ENCODE data around the gene BCORL1. TPM values are rescaled to one million over a fixed set of nuclear protein-coding genes. Genes with fewer than 3 reads are reported as not detected.

The BCORL1 gene
- total RNA-seq, 4 donors from 2014 or later: 4.7 to 12.0 (median 6.2) TPM

GRCh38 chrX:130093271-130093670, 110.8 kb downstream of the BCORL1 start:
- peaks cover 5 to 15% of the 10 kb centered on the region in 2 donors for H3K4me1 ChIP-seq
- no peaks in the 10 kb centered on the region for H3K9me3 ChIP-seq
- H3K27me3 ChIP-seq: no peaks in the 10 kb centered on the region
- WGBS, 2 donors: 76 to 100% methylated on average over 2 of the region's 2 CpGs
- TF ChIP-seq CTCF (IDR thresholded peaks at IDR 0.05): no peak
- TF ChIP-seq POLR2A (IDR thresholded peaks at IDR 0.05): no peak
- intact Hi-C loops (cut with DNase I): no loop called here
- no peak overlapping the region for H3K4me3 ChIP-seq (replicated peaks in 1 of 3)
- DNase-seq: no peak
- no peaks in the 10 kb centered on the region for H3K36me3 ChIP-seq
- H3K27ac ChIP-seq: no peak overlapping the region

GRCh38 chrX:130094696-130095095, 112.3 kb downstream of the BCORL1 start:
- no peaks in the 10 kb centered on the region for H3K36me3 ChIP-seq
- TF ChIP-seq CTCF (IDR thresholded peaks at IDR 0.05) (no peak), POLR2A (IDR thresholded peaks at IDR 0.05) (no peak)
- no peaks in the 10 kb centered on the region for H3K27me3 ChIP-seq
- H3K9me3 ChIP-seq: no peaks in the 10 kb centered on the region
- intact Hi-C loops (cut with DNase I): no loop called here
- WGBS, 2 donors: 65 to 66% methylated on average over 4 to 5 of the region's 8 CpGs
- no peak overlapping the region for H3K4me3 ChIP-seq (replicated peaks in 1 of 3)
- peak; percentile 5 to 22 for DNase-seq
- no peak overlapping the region for H3K27ac ChIP-seq
- H3K4me1 ChIP-seq: peaks cover 6 to 26% of the 10 kb centered on the region in 2 donors

- no peak for TF ChIP-seq CTCF (IDR thresholded peaks at IDR 0.05)
- TF ChIP-seq POLR2A (IDR thresholded peaks at IDR 0.05): no peak
- no peaks in the 10 kb centered on the region for H3K9me3 ChIP-seq
- no peaks in the 10 kb centered on the region for H3K27me3 ChIP-seq
- H3K4me3 ChIP-seq (replicated peaks in 1 of 3): no peak overlapping the region
- WGBS, 2 donors: 86 to 92% methylated on average over 1 to 5 of the region's 6 CpGs
- peaks cover 6 to 34% of the 10 kb centered on the region in 2 donors for H3K4me1 ChIP-seq
- no peak overlapping the region for H3K27ac ChIP-seq
- no peaks in the 10 kb centered on the region for H3K36me3 ChIP-seq
- intact Hi-C loops (cut with DNase I): no loop called here
- DNase-seq: no peak
These were observed 113.0 kb downstream of the BCORL1 start for GRCh38 chrX:130095249-130096030.

- intact Hi-C loops (cut with DNase I): no loop called here
- peaks cover 6 to 28% of the 10 kb centered on the region in 2 donors for H3K4me1 ChIP-seq
- H3K9me3 ChIP-seq: no peaks in the 10 kb centered on the region
- no peaks in the 10 kb centered on the region for H3K27me3 ChIP-seq
- H3K4me3 ChIP-seq (replicated peaks in 1 of 3): no peak overlapping the region
- no peak for TF ChIP-seq POLR2A (IDR thresholded peaks at IDR 0.05)
- no peak for TF ChIP-seq CTCF (IDR thresholded peaks at IDR 0.05)
- peak; percentile 41 to 44 for DNase-seq
- peak overlapping the region in 2 of 3 donors; percentile 23 to 43 for H3K27ac ChIP-seq
- WGBS, 2 donors: 90 to 92% methylated on average over 2 to 4 of the region's 14 CpGs
- no peaks in the 10 kb centered on the region for H3K36me3 ChIP-seq
These were observed 115.2 kb downstream of the BCORL1 start for GRCh38 chrX:130097507-130098209.

GRCh38 chrX:130098210-130098552, 115.7 kb downstream of the BCORL1 start:
- no peak overlapping the region for H3K4me3 ChIP-seq (replicated peaks in 1 of 3)
- TF ChIP-seq CTCF (IDR thresholded peaks at IDR 0.05) (no peak), POLR2A (IDR thresholded peaks at IDR 0.05) (no peak)
- 16 to 61% methylated on average over 4 of the region's 5 CpGs for WGBS, 2 donors
- H3K27me3 ChIP-seq: no peaks in the 10 kb centered on the region
- DNase-seq: no peak
- H3K9me3 ChIP-seq: no peaks in the 10 kb centered on the region
- no peaks in the 10 kb centered on the region for H3K36me3 ChIP-seq
- intact Hi-C loops (cut with DNase I): no loop called here
- peak overlapping the region in 2 of 3 donors; percentile 23 to 43 for H3K27ac ChIP-seq
- peaks cover 6 to 28% of the 10 kb centered on the region in 2 donors for H3K4me1 ChIP-seq

All from thyroid gland (tissue), 4 donors.